Uterus (tissue), 2 donors: ENCODE measurements around the gene IFIT5.

Experiments
- POLR2A ChIP-seq, 2 donors: fragments of 450-650 bp; IDR thresholded peaks; one replicate each; pipeline ENCODE4 v1.6.1; 2016; ENCODE audit warnings: antibody characterized with exemption in 2 of 2, mild to moderate bottlenecking in 1 of 2, moderate library complexity in 1 of 2
- TF ChIP-seq, protein P1 (sequence below), 4 experiments: fragments of 200-600 bp in 2 of 4; fragments of 450-650 bp in 2 of 4; sonication (generic) in 2 of 4; IDR thresholded peaks; one replicate each; pipeline ENCODE4 v1.5.1; 2016 to 2019; ENCODE audit warnings: antibody characterized with exemption in 4 of 4, mild to moderate bottlenecking in 2 of 4, moderate library complexity in 1 of 4

DNA sequence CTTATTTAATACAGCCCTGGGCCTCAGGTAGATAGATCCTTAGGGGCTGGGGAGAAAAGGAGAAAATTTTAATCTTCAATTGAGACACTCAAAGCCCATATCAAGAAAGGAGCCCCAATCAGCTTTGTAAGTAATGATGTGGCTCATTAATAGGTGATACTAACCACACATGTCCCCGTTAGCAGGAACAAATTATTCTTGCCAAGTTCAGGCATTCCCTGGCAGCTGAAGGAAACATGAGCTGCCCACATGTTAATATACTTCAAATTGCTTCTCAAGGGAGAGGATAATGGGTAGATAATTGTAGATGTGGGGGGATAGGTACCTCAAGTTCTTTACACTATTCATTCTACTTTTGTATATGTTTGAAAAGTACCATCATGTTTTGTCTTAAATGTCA is 14.5 kb downstream of the IFIT5 start:
- TF ChIP-seq POLR2A (IDR thresholded peaks at IDR 0.05), result no peak
- TF ChIP-seq, protein P1, sequence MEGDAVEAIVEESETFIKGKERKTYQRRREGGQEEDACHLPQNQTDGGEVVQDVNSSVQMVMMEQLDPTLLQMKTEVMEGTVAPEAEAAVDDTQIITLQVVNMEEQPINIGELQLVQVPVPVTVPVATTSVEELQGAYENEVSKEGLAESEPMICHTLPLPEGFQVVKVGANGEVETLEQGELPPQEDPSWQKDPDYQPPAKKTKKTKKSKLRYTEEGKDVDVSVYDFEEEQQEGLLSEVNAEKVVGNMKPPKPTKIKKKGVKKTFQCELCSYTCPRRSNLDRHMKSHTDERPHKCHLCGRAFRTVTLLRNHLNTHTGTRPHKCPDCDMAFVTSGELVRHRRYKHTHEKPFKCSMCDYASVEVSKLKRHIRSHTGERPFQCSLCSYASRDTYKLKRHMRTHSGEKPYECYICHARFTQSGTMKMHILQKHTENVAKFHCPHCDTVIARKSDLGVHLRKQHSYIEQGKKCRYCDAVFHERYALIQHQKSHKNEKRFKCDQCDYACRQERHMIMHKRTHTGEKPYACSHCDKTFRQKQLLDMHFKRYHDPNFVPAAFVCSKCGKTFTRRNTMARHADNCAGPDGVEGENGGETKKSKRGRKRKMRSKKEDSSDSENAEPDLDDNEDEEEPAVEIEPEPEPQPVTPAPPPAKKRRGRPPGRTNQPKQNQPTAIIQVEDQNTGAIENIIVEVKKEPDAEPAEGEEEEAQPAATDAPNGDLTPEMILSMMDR (IDR thresholded peaks at IDR 0.05), result no peak
